HG03575 (cell line): ENCODE measurements around the gene CRAMP1.
"Not testable (repeated sequence)": the region's sequence is repeated elsewhere in the genome, so short reads cannot be mapped to it uniquely, and the experiment has no call there.

ENCODE experiments used
- ATAC-seq: cut with Tn5 transposase; IDR thresholded peaks from one replicate; pipeline ENCODE4 v1.9.1; 2021; ENCODE audit not compliant: unreplicated experiment, insufficient number of reproducible peaks, low FRiP score; ENCODE audit errors: extremely low read depth

Gene CRAMP1

GRCh38 chr16:1592446-1592845, 19.7 kb upstream of the CRAMP1 start:
- no peak for ATAC-seq

DNA sequence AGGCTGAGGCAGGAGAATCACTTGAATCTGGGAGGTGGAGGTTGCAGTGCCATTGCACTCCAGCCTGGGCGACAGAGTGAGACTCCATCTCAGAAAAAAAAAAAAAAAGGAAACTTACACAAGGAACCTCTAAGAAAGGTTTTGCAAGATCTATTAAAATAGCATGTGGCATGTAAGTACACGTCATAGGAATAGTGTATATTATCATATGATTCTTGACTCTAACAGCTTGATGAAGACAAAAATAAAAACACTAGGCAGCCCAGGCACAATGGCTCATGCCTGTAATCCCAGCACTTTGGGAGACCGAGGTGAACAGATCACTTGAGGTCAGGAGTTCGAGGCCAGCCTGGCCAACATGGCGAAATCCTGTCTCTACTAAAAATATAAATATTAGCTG, 16.6 kb upstream of the CRAMP1 start:
- ATAC-seq = not testable (repeated sequence)

DNA sequence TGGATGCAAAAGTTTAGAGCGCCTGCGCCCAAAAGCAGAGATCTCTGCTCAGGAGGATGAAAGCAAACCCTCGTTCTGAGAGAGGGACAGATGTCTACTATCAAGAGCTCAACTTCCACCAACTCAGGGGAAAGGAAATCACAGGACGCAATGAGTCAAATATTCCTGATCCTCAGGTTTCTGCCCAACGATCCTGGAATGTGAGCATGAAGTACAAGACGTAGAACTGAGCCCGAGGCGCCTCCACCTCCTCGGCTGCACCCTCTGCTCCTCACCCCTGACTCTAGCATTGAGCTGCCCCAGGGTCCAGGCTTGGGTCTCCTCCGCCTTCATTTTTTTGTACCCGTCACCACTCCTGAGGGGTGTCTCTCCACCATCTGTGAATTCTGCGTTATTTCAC, 15.6 kb upstream of the CRAMP1 start:
- ATAC-seq = no peak

GRCh38 chr16:1597154-1597553, 15.0 kb upstream of the CRAMP1 start:
- ATAC-seq = no peak

GRCh38 chr16:1601031-1601430, 11.1 kb upstream of the CRAMP1 start:
- no peak for ATAC-seq

DNA sequence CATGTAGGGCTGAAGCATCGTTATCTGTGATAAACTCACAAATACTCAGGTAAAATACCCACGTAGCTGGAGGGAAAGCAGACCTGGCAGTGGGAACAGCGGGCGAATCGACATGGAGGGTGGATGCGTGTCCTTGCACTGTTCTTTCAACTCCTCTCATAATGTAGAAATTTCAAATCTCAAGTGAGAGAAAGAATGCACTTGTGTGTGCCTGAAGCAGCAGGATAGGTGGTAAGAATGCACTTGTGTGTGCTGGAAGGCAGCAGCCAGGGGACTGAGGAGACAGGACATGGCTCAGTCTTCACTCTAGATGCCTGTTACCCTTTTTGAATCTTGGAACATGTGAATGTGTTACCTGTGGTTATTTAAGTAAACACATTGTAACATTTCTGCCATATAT, 10.7 kb upstream of the CRAMP1 start:
- no peak for ATAC-seq

DNA sequence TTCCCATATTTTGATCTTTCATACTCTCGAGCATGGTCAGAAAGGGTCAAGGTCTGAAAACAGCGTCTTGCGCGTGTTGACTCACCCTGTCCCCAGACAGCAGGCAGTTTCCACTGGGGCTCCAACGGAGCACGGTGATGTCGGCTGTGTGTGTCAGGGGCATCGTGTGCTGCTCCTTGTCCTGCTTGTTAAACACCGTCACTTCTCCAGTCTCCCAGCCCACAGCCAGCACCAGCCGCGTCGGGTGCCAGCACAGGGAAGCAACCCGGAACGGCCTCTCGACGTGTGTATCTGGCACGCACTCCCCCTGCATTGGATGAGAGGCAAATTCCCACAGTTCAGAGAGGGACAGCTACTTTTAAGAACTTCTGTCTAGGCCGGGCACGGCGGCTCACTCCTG, 9.9 kb upstream of the CRAMP1 start:
- no peak for ATAC-seq

- ATAC-seq = no peak
Measured at GRCh38 chr16:1606774-1607173, 5.4 kb upstream of the CRAMP1 start.

- no peak for ATAC-seq
Measured at GRCh38 chr16:1607971-1608370, 4.2 kb upstream of the CRAMP1 start.

GRCh38 chr16:1610071-1610898, 1.9 kb upstream of the CRAMP1 start:
- no peak for ATAC-seq

GRCh38 chr16:1610899-1611632, 1.1 kb upstream of the CRAMP1 start:
- ATAC-seq = no peak

DNA sequence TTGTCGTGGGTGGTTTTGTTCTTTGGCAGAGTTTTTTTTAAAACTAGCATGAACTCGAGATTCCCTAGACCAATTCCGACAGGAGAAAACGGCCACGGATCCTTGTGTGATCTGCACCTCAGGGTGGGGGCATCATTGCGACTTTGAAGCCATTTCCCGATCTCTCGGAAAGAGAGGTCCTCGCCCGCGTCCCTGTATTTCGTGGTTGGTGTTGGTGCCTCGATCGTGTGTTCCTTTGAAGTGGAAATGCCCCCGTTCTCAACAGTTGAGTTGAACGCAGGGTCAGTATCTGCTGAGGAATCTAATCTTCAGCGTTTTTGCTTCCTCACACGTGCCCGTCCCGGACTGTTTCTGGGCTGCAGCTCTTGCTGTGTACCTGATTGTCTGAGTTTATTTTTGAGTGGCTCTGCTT, 1.1 kb downstream of the CRAMP1 start:
- ATAC-seq = no peak

GRCh38 chr16:1613728-1614455, 1.7 kb downstream of the CRAMP1 start:
- no peak for ATAC-seq

- no peak for ATAC-seq
Measured at GRCh38 chr16:1614456-1615102, 2.4 kb downstream of the CRAMP1 start.

DNA sequence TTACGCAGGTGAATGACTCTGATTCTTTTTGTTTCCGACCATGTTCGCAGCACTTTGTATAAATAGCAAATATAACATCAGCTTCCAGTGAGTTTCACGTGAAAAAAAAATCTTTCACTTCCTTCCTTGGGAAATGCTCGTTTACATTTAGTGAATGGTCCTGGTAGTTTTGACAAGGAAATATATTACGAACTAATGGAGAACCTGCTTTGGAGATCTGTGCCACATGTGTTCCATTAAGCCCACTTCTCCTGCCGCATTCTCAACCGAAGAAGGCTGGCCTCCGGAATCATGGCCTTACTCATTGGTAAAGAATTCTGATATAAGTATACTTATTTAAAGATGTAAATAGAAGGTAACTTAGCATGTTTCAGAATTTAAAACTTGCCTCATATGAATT, 3.6 kb downstream of the CRAMP1 start:
- no peak for ATAC-seq

DNA sequence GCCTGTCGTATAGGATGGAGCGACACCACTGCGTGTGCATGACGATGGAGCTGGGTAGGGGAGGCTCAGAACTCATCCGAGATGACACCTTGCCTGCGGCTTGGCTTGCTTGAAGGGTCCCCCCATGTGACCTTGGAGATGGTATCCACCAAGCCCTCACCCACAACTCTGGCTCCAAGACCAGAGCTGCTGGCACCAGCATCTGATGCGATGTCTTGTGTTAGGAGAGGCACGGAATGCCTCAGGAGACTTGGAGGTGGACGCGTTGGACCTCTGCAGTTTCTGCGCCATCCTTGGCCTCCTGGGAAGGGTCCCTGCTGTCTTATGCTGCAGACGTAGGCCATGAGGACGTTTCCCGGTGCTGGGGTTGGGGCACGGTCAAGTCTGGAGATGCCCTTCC, 7.8 kb downstream of the CRAMP1 start:
- ATAC-seq = no peak

DNA sequence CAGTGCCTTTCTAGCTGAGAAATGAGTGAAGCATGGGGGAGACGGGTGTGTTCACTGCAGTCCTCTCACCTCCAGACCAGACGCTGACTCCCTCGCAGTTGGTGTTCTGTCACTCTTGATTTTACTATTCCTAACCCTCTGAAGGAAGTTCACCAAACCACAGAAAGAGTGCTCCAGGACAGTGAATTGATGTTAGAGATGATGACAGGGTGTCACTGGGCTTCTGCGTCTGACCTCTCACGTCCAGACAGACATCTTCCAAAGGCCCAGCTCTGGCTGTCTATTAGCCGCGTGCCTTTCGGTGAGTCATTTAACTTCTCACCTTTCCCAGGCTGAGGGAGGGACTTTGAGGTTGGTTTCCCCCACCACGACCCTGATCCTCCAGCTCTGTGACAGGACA, 8.2 kb downstream of the CRAMP1 start:
- no peak for ATAC-seq

DNA sequence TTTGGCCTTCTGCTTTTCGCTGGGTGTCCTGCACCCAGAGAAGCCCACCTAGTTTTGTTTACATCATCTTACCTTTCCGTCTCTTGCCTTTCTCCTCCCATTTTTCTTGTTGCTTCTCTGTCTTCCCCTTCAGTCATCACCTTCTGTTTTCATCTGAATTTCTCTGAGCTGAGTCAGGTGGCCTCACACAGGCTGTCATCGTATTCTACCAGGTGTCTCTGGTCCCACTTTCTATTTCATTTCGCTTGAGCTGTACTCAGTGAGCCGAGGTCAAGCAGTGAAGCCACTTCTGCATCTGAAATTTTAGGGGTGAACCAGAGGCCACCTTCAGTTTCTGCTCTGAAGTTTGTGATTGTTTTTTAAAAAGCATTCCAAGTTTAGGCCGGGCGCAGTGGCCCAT, 9.7 kb downstream of the CRAMP1 start:
- no peak for ATAC-seq

GRCh38 chr16:1626327-1626726, 14.2 kb downstream of the CRAMP1 start:
- ATAC-seq = no peak
